B cell (primary cell): Measurements from ENCODE around the gene CARNS1. TPM values are rescaled to one million over a fixed set of nuclear protein-coding genes. Genes with fewer than 3 reads are reported as not detected.
A peak's percentile ranks its signal among the peaks of the same experiment; 100 is the strongest.

ENCODE experiments used
- ATAC-seq: fragments of 200-7000 bp; cut with Tn5 transposase; one replicate; pipeline ENCODE4 v1.10.0; 2021; ENCODE audit warnings: low read depth, mild to moderate bottlenecking, moderate number of reproducible peaks, moderate library complexity
- CTCF ChIA-PET: fragments of 350-600 bp; sonication (Branson Sonifier 250); formaldehyde crosslinking; loops from one replicate; lab custom pipeline; 2021; ENCODE audit warnings: antibody characterized with exemption, inconsistent platforms; lab: Charles Lee
- POLR2A ChIA-PET: fragments of 350-600 bp; sonication (Branson Sonifier 250); formaldehyde crosslinking; loops from one replicate; lab custom pipeline; 2021; ENCODE audit warnings: antibody characterized with exemption; lab: Charles Lee
- DNase-seq: peaks from one replicate; pipeline ENCODE4 v3.0.0; 2013
- H2AFZ ChIP-seq: 2 replicates; pipeline ENCODE4 v1.6.1; 2012; ENCODE audit warnings: mild to moderate bottlenecking, low read depth, low read length; ENCODE audit not compliant: insufficient read depth, poor library complexity, severe bottlenecking
- H3K27ac ChIP-seq, 2 donors: 1 replicate in 1 of 2; 2 replicates in 1 of 2; pipeline ENCODE4 v1.5.1; 2012 to 2013; ENCODE audit warnings: low read length in 2 of 2, mild to moderate bottlenecking in 2 of 2, moderate library complexity in 1 of 2
- H3K27me3 ChIP-seq, 4 experiments: fragments of 200-600 bp in 1 of 4; sonication (generic) in 1 of 4; replicated peaks in 1 of 4; 1 replicate in 2 of 4; 2 replicates in 2 of 4; pipeline versions ENCODE4 v1.6.1 to v1.7.0; 2013 to 2016; ENCODE audit warnings: low read length in 3 of 4, mild to moderate bottlenecking in 2 of 4, mixed read lengths in 1 of 4, moderate library complexity in 1 of 4; ENCODE audit not compliant: insufficient read depth in 4 of 4, control insufficient read depth in 3 of 4; ENCODE audit errors: control extremely low read depth in 1 of 4
- H3K36me3 ChIP-seq, 2 experiments: replicated peaks in 1 of 2; 1 replicate in 1 of 2; 2 replicates in 1 of 2; pipeline versions ENCODE4 v1.6.1 to v1.7.1; 2013; ENCODE audit warnings: low read length in 1 of 2; ENCODE audit not compliant: insufficient read depth in 2 of 2, control insufficient read depth in 1 of 2; ENCODE audit errors: control extremely low read depth in 1 of 2, extremely low read depth in 1 of 2
- H3K4me1 ChIP-seq, 2 donors: fragments of 200-600 bp in 1 of 2; sonication (generic) in 1 of 2; 1 replicate in 1 of 2; 2 replicates in 1 of 2; pipeline versions ENCODE4 v1.5.1 to v1.6.1; 2013 to 2017; ENCODE audit warnings: low read length in 2 of 2; ENCODE audit not compliant: control insufficient read depth in 2 of 2, insufficient read depth in 2 of 2
- H3K4me2 ChIP-seq: replicated peaks from 2 replicates; pipeline ENCODE3; 2012; ENCODE audit warnings: mild to moderate bottlenecking, low read depth, low read length; ENCODE audit not compliant: poor library complexity, severe bottlenecking
- H3K4me3 ChIP-seq, 5 experiments: fragments of 200-600 bp in 1 of 5; sonication (generic) in 1 of 5; 1 replicate in 3 of 5; 2 replicates in 2 of 5; pipeline versions ENCODE4 v1.5.1 to v1.7.0; 2011 to 2016; ENCODE audit warnings: low read length in 4 of 5, mild to moderate bottlenecking in 4 of 5, low read depth in 2 of 5, control low read depth in 1 of 5, moderate library complexity in 1 of 5; ENCODE audit not compliant: insufficient read depth in 1 of 5; ENCODE audit errors: control extremely low read depth in 1 of 5, extremely low read depth in 1 of 5
- H3K79me2 ChIP-seq: fragments of 200-600 bp; sonication (generic); one replicate; pipeline ENCODE4 v1.6.0; 2016; ENCODE audit warnings: low read length; ENCODE audit not compliant: control insufficient read depth, insufficient read depth
- H3K9ac ChIP-seq: fragments of 200-600 bp; sonication (generic); 2 replicates; pipeline ENCODE4 v1.6.1; 2017; ENCODE audit warnings: mild to moderate bottlenecking, low read length, moderate library complexity
- H3K9me3 ChIP-seq, 3 donors: one replicate each; pipeline versions ENCODE4 v1.6.1 to v1.7.1; 2013; ENCODE audit warnings: low read length in 2 of 3; ENCODE audit not compliant: control insufficient read depth in 2 of 3, insufficient read depth in 1 of 3; ENCODE audit errors: control extremely low read depth in 1 of 3
- H4K20me1 ChIP-seq: 2 replicates; pipeline ENCODE4 v1.6.0; 2012; ENCODE audit warnings: mild to moderate bottlenecking, low read length; ENCODE audit not compliant: insufficient read depth, control insufficient read depth, poor library complexity, severe bottlenecking
- H3K27ac Mint-ChIP-seq: one replicate; pipeline ENCODE4 v1.8.0; 2021; ENCODE audit warnings: mixed read lengths
- H3K27me3 Mint-ChIP-seq: one replicate; pipeline ENCODE4 v1.8.0; 2021; ENCODE audit warnings: mixed read lengths
- H3K4me1 Mint-ChIP-seq: one replicate; pipeline ENCODE4 v1.8.0; 2021; ENCODE audit warnings: mixed read lengths
- H3K4me3 Mint-ChIP-seq: one replicate; pipeline ENCODE4 v1.8.0; 2021; ENCODE audit warnings: mixed read lengths
- H3K9me3 Mint-ChIP-seq: one replicate; pipeline ENCODE4 v1.8.0; 2022; ENCODE audit warnings: mixed read lengths; ENCODE audit not compliant: insufficient read depth
- EZH2 ChIP-seq: IDR thresholded peaks from 2 replicates; pipeline ENCODE4 v1.6.1; 2012; ENCODE audit warnings: borderline replicate concordance, low read depth, mild to moderate bottlenecking, moderate library complexity, low read length; ENCODE audit not compliant: insufficient read depth, poor library complexity, severe bottlenecking
- WGBS: methylation state at CpG from one replicate; pipeline ENCODE4 v1.1.5; 2013; ENCODE audit warnings: missing lambda C conversion rate; ENCODE audit not compliant: insufficient coverage; 5-methylcytosine and 5-hydroxymethylcytosine counted together
- intact Hi-C: fragments of 100-400 bp; cut with micrococcal nuclease; formaldehyde crosslinking; loops from one replicate; pipeline ENCODE4 v1.10.0; 2022
- polyA plus RNA-seq: library from polyadenylated mRNA; depleted of rRNA; stranded (reverse); fragments of >200 nt; gene quantifications from 2 replicates; pipeline ENCODE4 v1.2.3, GENCODE V29; 2012
- total RNA-seq, 2 donors: library from RNA; stranded (reverse); fragments of 120-200 nt in 1 of 2; gene quantifications; 1 replicate in 1 of 2; 2 replicates in 1 of 2; pipeline versions ENCODE4 v1.2.3 to v1.2.4, GENCODE V29; 2013 to 2022
- TF ChIP-seq, protein P1 (sequence below): fragments of 200-600 bp; IDR thresholded peaks from one replicate; pipeline ENCODE4 v1.8.0; 2022; ENCODE audit warnings: antibody characterized with exemption, mild to moderate bottlenecking

CARNS1 gene
- total and polyA plus RNA-seq, 2 donors (not counting 1 experiment from before 2014, with no cell fraction given), result 24.1 to 41.1 TPM

- CTCF ChIA-PET, result interaction anchor here (0.6 to 42.2 kb wide), 12 partner anchors 10 to 116 kb away, joined by 3 to 2379 read pairs (median 6); partner anchors contain the start of genes AIP, CDK2AP2, CLCF1 and PITPNM1
- TF ChIP-seq EZH2, result no peak
- TF ChIP-seq, protein P1, sequence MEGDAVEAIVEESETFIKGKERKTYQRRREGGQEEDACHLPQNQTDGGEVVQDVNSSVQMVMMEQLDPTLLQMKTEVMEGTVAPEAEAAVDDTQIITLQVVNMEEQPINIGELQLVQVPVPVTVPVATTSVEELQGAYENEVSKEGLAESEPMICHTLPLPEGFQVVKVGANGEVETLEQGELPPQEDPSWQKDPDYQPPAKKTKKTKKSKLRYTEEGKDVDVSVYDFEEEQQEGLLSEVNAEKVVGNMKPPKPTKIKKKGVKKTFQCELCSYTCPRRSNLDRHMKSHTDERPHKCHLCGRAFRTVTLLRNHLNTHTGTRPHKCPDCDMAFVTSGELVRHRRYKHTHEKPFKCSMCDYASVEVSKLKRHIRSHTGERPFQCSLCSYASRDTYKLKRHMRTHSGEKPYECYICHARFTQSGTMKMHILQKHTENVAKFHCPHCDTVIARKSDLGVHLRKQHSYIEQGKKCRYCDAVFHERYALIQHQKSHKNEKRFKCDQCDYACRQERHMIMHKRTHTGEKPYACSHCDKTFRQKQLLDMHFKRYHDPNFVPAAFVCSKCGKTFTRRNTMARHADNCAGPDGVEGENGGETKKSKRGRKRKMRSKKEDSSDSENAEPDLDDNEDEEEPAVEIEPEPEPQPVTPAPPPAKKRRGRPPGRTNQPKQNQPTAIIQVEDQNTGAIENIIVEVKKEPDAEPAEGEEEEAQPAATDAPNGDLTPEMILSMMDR, result no peak
- H3K9me3 ChIP-seq, result no peaks in the 10 kb centered on the region
- POLR2A ChIA-PET, result interaction anchor here (0.5 to 2.3 kb wide), 29 partner anchors 9 to 741 kb away, joined by 3 to 40 read pairs (median 4); partner anchors contain the start of genes AIP, CLCF1, CORO1B and GPR152
- peak within 1 kb of the TSS; percentile 99 for H3K4me2 ChIP-seq
- H3K4me3 Mint-ChIP-seq, result peak within 1 kb of the TSS; percentile 91
- WGBS, result under 1% methylated on average over 68 of the region's 75 CpGs
- H3K4me3 ChIP-seq, result peak within 1 kb of the TSS; percentile 63 to 95 (median 81)
- no peaks in the 10 kb centered on the region for H3K27me3 Mint-ChIP-seq
- peak within 1 kb of the TSS; percentile 69 for H3K27ac Mint-ChIP-seq
- peaks cover 36% of the 10 kb centered on the region for H4K20me1 ChIP-seq
- no peaks in the 10 kb centered on the region for H3K9me3 Mint-ChIP-seq
- H3K79me2 ChIP-seq, result peaks cover 38% of the 10 kb centered on the region
- ATAC-seq, result peak; percentile 83
- peak; percentile 96 for DNase-seq
- H3K4me1 ChIP-seq, result peaks cover 10 to 29% of the 10 kb centered on the region in 2 donors
- H3K9ac ChIP-seq, result peak within 1 kb of the TSS; percentile 83
- H3K27ac ChIP-seq, result peak within 1 kb of the TSS; percentile 33 to 78
- H3K4me1 Mint-ChIP-seq, result peaks cover 36% of the 10 kb centered on the region
- H2AFZ ChIP-seq, result peak within 1 kb of the TSS; percentile 87
- H3K27me3 ChIP-seq, result no peaks in the 10 kb centered on the region
- H3K36me3 ChIP-seq, result peaks cover 0 to 8% of the 10 kb centered on the region in 2 experiments
- intact Hi-C loops, result loop anchor here (1.0 kb wide), 3 partner anchors 10 to 78 kb away; partner anchors contain the start of genes PPP1CA, RPS6KB2 and TMEM134
These were observed 23.9 kb upstream of the CARNS1 start, which contains the start of gene RAD9A for GRCh38 chr11:67391304-67392182. Gene RAD9A (plus strand): TSS chr11:67391986. CDS start chr11:67392045, 59 bp downstream.
